Tibial artery (tissue), 4 donors: ENCODE results near the gene FAM151B.

ENCODE experiments used
- DNase-seq, 2 donors: peaks; one replicate each; pipeline ENCODE4 v3.0.0-alpha.2; 2019
- H3K27ac ChIP-seq, 2 donors: fragments of 200-600 bp; sonication (generic) in 1 of 2; 1 replicate in 1 of 2; 2 replicates in 1 of 2; pipeline ENCODE4 v1.5.1; 2018 to 2019; ENCODE audit warnings: mild to moderate bottlenecking in 1 of 2
- H3K27me3 ChIP-seq, 2 donors: fragments of 200-600 bp; sonication (generic) in 1 of 2; one replicate each; pipeline versions ENCODE4 v1.5.1 to v1.6.0; 2016 to 2019
- H3K36me3 ChIP-seq, 3 donors: fragments of 200-600 bp; sonication (generic) in 2 of 3; one replicate each; pipeline ENCODE4 v1.5.1; 2016 to 2019; ENCODE audit warnings: mild to moderate bottlenecking in 2 of 3
- H3K4me1 ChIP-seq, 4 donors: fragments of 200-600 bp; sonication (generic) in 2 of 4; 1 replicate in 3 of 4; 2 replicates in 1 of 4; pipeline ENCODE4 v1.5.1; 2016 to 2019
- H3K4me3 ChIP-seq, 2 donors: fragments of 200-600 bp; sonication (generic) in 1 of 2; 1 replicate in 1 of 2; 2 replicates in 1 of 2; pipeline ENCODE4 v1.5.1; 2018 to 2019; ENCODE audit warnings: mild to moderate bottlenecking in 2 of 2
- H3K9me3 ChIP-seq, 3 donors: fragments of 200-600 bp; sonication (generic) in 1 of 3; one replicate each; pipeline ENCODE4 v1.5.1; 2016 to 2019
- intact Hi-C: fragments of 100-400 bp; cut with DNase I; formaldehyde crosslinking; loops from one replicate; pipeline ENCODE4 v1.15.0; 2023; ENCODE audit warnings: low total_unique reads
- TF ChIP-seq, protein P1 (sequence below), 2 experiments: fragments of 200-600 bp in 1 of 2; fragments of 450-650 bp in 1 of 2; IDR thresholded peaks; one replicate each; pipeline ENCODE4 v1.5.1; 2017 to 2019; ENCODE audit warnings: antibody characterized with exemption in 2 of 2, mild to moderate bottlenecking in 1 of 2, moderate library complexity in 1 of 2

FAM151B gene

DNA sequence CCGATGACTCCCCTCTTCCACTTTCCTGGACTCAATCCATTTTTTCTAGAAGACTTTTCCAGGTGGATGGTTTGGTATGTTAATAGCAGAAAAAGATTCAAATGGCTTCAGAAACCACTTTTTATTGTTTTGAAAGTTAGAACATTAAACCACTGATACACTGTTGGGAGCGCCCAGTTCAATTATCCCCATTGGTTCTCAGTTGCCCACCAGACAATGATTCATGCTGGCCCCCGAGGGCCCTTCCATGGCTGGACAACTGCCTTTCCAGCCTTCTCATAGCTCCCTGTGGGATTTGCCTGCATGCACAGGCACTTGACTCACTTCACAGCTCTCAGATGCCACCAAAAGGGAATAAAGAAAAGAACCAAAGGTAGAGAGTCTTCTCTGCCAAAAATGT, 103.5 kb downstream of the FAM151B start:
- Histone ChIP-seq H3K4me3 (no peak overlapping the region), H3K27ac (no peak overlapping the region), H3K4me1 (no peaks in the 10 kb centered on the region), H3K27me3 (no peaks in the 10 kb centered on the region), H3K9me3 (no peaks in the 10 kb centered on the region), H3K36me3 (no peaks in the 10 kb centered on the region)
- TF ChIP-seq, protein P1, sequence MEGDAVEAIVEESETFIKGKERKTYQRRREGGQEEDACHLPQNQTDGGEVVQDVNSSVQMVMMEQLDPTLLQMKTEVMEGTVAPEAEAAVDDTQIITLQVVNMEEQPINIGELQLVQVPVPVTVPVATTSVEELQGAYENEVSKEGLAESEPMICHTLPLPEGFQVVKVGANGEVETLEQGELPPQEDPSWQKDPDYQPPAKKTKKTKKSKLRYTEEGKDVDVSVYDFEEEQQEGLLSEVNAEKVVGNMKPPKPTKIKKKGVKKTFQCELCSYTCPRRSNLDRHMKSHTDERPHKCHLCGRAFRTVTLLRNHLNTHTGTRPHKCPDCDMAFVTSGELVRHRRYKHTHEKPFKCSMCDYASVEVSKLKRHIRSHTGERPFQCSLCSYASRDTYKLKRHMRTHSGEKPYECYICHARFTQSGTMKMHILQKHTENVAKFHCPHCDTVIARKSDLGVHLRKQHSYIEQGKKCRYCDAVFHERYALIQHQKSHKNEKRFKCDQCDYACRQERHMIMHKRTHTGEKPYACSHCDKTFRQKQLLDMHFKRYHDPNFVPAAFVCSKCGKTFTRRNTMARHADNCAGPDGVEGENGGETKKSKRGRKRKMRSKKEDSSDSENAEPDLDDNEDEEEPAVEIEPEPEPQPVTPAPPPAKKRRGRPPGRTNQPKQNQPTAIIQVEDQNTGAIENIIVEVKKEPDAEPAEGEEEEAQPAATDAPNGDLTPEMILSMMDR (IDR thresholded peaks at IDR 0.05) = no peak
- intact Hi-C loops = no loop called here
- DNase-seq = no peak

DNA sequence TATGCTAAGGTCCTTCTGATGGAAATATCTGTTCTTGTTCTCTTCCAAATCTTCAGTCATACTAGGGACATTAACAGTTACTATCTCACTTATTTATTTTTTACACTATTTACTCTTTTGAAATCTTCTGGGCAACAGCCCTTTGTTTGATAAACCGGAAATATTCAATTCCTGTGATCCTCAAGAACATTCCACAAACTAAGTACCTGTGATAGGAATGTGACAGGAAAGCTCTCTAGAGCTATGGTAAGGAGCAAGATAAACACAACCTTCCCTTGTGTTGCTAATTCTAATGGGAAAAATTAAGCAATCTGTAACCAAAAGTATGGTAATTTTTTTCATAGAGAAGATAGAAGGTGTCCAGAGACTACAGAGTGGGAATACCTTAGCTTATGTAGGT, 104.2 kb downstream of the FAM151B start:
- DNase-seq = no peak
- H3K36me3 ChIP-seq = no peaks in the 10 kb centered on the region
- H3K4me1 ChIP-seq = no peaks in the 10 kb centered on the region
- no peak overlapping the region for H3K27ac ChIP-seq
- no peaks in the 10 kb centered on the region for H3K27me3 ChIP-seq
- H3K4me3 ChIP-seq = no peak overlapping the region
- intact Hi-C loops = no loop called here
- no peaks in the 10 kb centered on the region for H3K9me3 ChIP-seq
- TF ChIP-seq, protein P1 (IDR thresholded peaks at IDR 0.05) = no peak
